ENCODE measurements around the gene PTPN3.

- TF ChIP-seq EZH2 (IDR thresholded peaks at IDR 0.05; ENCODE audit: insufficient read depth, poor library complexity, severe bottlenecking) (no peak), EZH2phosphoT487 (IDR thresholded peaks at IDR 0.05; ENCODE audit: insufficient read depth, low read depth) (no peak)
Measured at GRCh38 chr9:109482391-109482916, 15.7 kb downstream of the PTPN3 start.
